Measurements from ENCODE around the gene FAM193A.

- TF ChIP-seq TAF1 (IDR thresholded peaks at IDR 0.05; ENCODE audit: borderline replicate concordance, insufficient read depth, low read length): no peak
- no peak for TF ChIP-seq POLR2AphosphoS5 (IDR thresholded peaks at IDR 0.05; ENCODE audit: low read depth, low read length)
- TF ChIP-seq REST (IDR thresholded peaks at IDR 0.05; ENCODE audit: insufficient read depth in 1 of 2, low read depth in 2 of 2, low read length in 2 of 2): no peak
- TF ChIP-seq SIN3A (IDR thresholded peaks at IDR 0.05; ENCODE audit: borderline replicate concordance, insufficient read depth, low read length): no peak
- TF ChIP-seq FOXP2 (optimal IDR thresholded peaks at IDR 0.05; ENCODE audit: borderline replicate concordance, extremely low read depth, extremely low read length, insufficient read depth): no peak
These were observed 149.1 kb downstream of the FAM193A start for GRCh38 chr4:2685541-2685940.
